ENCODE data around the gene ANO4. TPM values are rescaled to one million over a fixed set of nuclear protein-coding genes. Genes with fewer than 3 reads are reported as not detected.

Gene ANO4
- total RNA-seq, 1 donor from 2014 or later: 5.7 TPM

GRCh38 chr12:100790552-100790951, 4.0 kb upstream of the ANO4 start:
- H3K4me1 Mint-ChIP-seq: peaks cover 18% of the 10 kb centered on the region
- H3K9me3 Mint-ChIP-seq: peaks cover 5% of the 10 kb centered on the region
- no peak overlapping the region for H3K27ac Mint-ChIP-seq
- H3K27me3 Mint-ChIP-seq (ENCODE audit: low read depth): peaks cover 17% of the 10 kb centered on the region
- TF ChIP-seq CTCF (IDR thresholded peaks at IDR 0.05; ENCODE audit: unreplicated experiment): no peak
- H3K36me3 Mint-ChIP-seq: no peaks in the 10 kb centered on the region
- H3K4me3 Mint-ChIP-seq: no peak overlapping the region
- DNase-seq (ENCODE audit: low spot score in 2 of 2, unreplicated experiment in 2 of 2): no peak

GRCh38 chr12:100793182-100793581, 1.4 kb upstream of the ANO4 start:
- H3K4me3 Mint-ChIP-seq: no peak overlapping the region
- no peak for TF ChIP-seq CTCF (IDR thresholded peaks at IDR 0.05; ENCODE audit: unreplicated experiment)
- H3K27me3 Mint-ChIP-seq (ENCODE audit: low read depth): peaks cover 26% of the 10 kb centered on the region
- no peak for DNase-seq (ENCODE audit: low spot score in 2 of 2, unreplicated experiment in 2 of 2)
- no peaks in the 10 kb centered on the region for H3K36me3 Mint-ChIP-seq
- H3K4me1 Mint-ChIP-seq: peaks cover 39% of the 10 kb centered on the region
- peaks cover 5% of the 10 kb centered on the region for H3K9me3 Mint-ChIP-seq
- no peak overlapping the region for H3K27ac Mint-ChIP-seq

GRCh38 chr12:100795174-100795799, 711 bp downstream of the ANO4 start:
- Mint-ChIP-seq H3K27ac (no peak overlapping the region), H3K27me3 (ENCODE audit: low read depth) (peaks cover 26% of the 10 kb centered on the region), H3K36me3 (no peaks in the 10 kb centered on the region), H3K4me3 (peak overlapping the region; percentile 64), H3K9me3 (no peaks in the 10 kb centered on the region), H3K4me1 (peaks cover 50% of the 10 kb centered on the region)
- no peak for DNase-seq (ENCODE audit: low spot score in 2 of 2, unreplicated experiment in 2 of 2)
- TF ChIP-seq CTCF (IDR thresholded peaks at IDR 0.05; ENCODE audit: unreplicated experiment): no peak

- Mint-ChIP-seq H3K27ac (no peak overlapping the region), H3K4me3 (peak overlapping the region; percentile 64), H3K4me1 (peaks cover 50% of the 10 kb centered on the region)
Measured at GRCh38 chr12:100795800-100796179, 1.2 kb downstream of the ANO4 start.

GRCh38 chr12:100796621-100797020, 2.0 kb downstream of the ANO4 start:
- H3K27ac Mint-ChIP-seq: no peak overlapping the region
- H3K36me3 Mint-ChIP-seq: no peaks in the 10 kb centered on the region
- DNase-seq (ENCODE audit: low spot score in 2 of 2, unreplicated experiment in 2 of 2): no peak
- peaks cover 26% of the 10 kb centered on the region for H3K27me3 Mint-ChIP-seq (ENCODE audit: low read depth)
- no peaks in the 10 kb centered on the region for H3K9me3 Mint-ChIP-seq
- H3K4me3 Mint-ChIP-seq: peak overlapping the region; percentile 18
- H3K4me1 Mint-ChIP-seq: peaks cover 53% of the 10 kb centered on the region
- no peak for TF ChIP-seq CTCF (IDR thresholded peaks at IDR 0.05; ENCODE audit: unreplicated experiment)

More at GRCh38 chr12:100795800-100796179, 1.2 kb downstream of the ANO4 start:
- no peaks in the 10 kb centered on the region for H3K36me3 Mint-ChIP-seq
- TF ChIP-seq CTCF (IDR thresholded peaks at IDR 0.05; ENCODE audit: unreplicated experiment): no peak
- H3K9me3 Mint-ChIP-seq: no peaks in the 10 kb centered on the region
- H3K27me3 Mint-ChIP-seq (ENCODE audit: low read depth): peaks cover 26% of the 10 kb centered on the region
- DNase-seq (ENCODE audit: low spot score in 2 of 2, unreplicated experiment in 2 of 2): no peak

Measured in mesothelial cell of epicardium (in vitro differentiated cells).